MM.1S (cell line): Measurements from ENCODE around the gene RNASE11.

Experiments
- DNase-seq: peaks from one replicate; pipeline ENCODE4 v3.0.0-alpha.2; 2015
- H2AFZ ChIP-seq: fragments of 300-600 bp; sonication (generic); 2 replicates; pipeline ENCODE4 v1.6.0; 2016; ENCODE audit warnings: antibody characterized with exemption, low read length
- H3F3A ChIP-seq: fragments of 300-600 bp; sonication (generic); 2 replicates; pipeline ENCODE4 v1.6.1; 2016; ENCODE audit warnings: mild to moderate bottlenecking, antibody characterized with exemption, low read length, moderate library complexity, mixed read lengths; ENCODE audit not compliant: insufficient read depth
- H3K27ac ChIP-seq: fragments of 300-600 bp; sonication (generic); 2 replicates; pipeline ENCODE4 v1.5.1; 2016; ENCODE audit warnings: mild to moderate bottlenecking, low read length
- H3K27me3 ChIP-seq: fragments of 300-600 bp; sonication (generic); replicated peaks from 2 replicates; pipeline ENCODE4 v1.6.0; 2016; ENCODE audit warnings: low read length; ENCODE audit not compliant: insufficient read depth
- H3K36me3 ChIP-seq: fragments of 300-600 bp; sonication (generic); replicated peaks from 2 replicates; pipeline ENCODE4 v1.6.1; 2016; ENCODE audit warnings: mild to moderate bottlenecking, low read length, mixed read lengths; ENCODE audit not compliant: insufficient read depth
- H3K4me1 ChIP-seq: fragments of 300-600 bp; sonication (generic); 2 replicates; pipeline ENCODE4 v1.6.1; 2016; ENCODE audit warnings: low read length, mixed read lengths
- H3K4me2 ChIP-seq: fragments of 300-600 bp; sonication (generic); 2 replicates; pipeline ENCODE4 v1.6.0; 2016; ENCODE audit warnings: low read depth, low read length
- H3K4me3 ChIP-seq: fragments of 300-600 bp; sonication (generic); 2 replicates; pipeline ENCODE4 v1.5.1; 2016; ENCODE audit warnings: low read length, mixed read lengths
- H3K79me2 ChIP-seq: fragments of 300-600 bp; sonication (generic); 2 replicates; pipeline ENCODE4 v1.6.1; 2016; ENCODE audit warnings: mixed run types, low read length, mixed read lengths
- H3K9ac ChIP-seq: fragments of 300-600 bp; sonication (generic); 2 replicates; pipeline ENCODE4 v1.6.1; 2016; ENCODE audit warnings: low read length, mixed read lengths
- H3K9me2 ChIP-seq: fragments of 300-600 bp; sonication (generic); replicated peaks from 2 replicates; pipeline ENCODE4 v1.6.1; 2016; ENCODE audit warnings: mild to moderate bottlenecking, low read length, mixed read lengths; ENCODE audit not compliant: insufficient read depth
- H3K9me3 ChIP-seq: fragments of 300-600 bp; sonication (generic); replicated peaks from 2 replicates; pipeline ENCODE4 v1.6.1; 2016; ENCODE audit warnings: mild to moderate bottlenecking, low read length, mixed read lengths; ENCODE audit not compliant: insufficient read depth
- H4K20me1 ChIP-seq: fragments of 300-600 bp; sonication (generic); 2 replicates; pipeline ENCODE4 v1.6.1; 2016; ENCODE audit warnings: mild to moderate bottlenecking, low read length, moderate library complexity, mixed read lengths; ENCODE audit not compliant: insufficient read depth
- EZH2 ChIP-seq: fragments of 300-600 bp; sonication (generic); optimal IDR thresholded peaks from 2 replicates; pipeline ENCODE3; 2017; ENCODE audit warnings: low read depth, mild to moderate bottlenecking, antibody characterized with exemption, low read length, mixed read lengths
- EZH2phosphoT487 ChIP-seq: fragments of 300-600 bp; sonication (generic); IDR thresholded peaks from 2 replicates; pipeline ENCODE4 v1.6.1; 2018; ENCODE audit warnings: antibody characterized with exemption, low read length
- TF ChIP-seq, protein P1 (sequence below): fragments of 300-600 bp; sonication (generic); IDR thresholded peaks from 2 replicates; pipeline ENCODE4 v1.5.1; 2016; ENCODE audit warnings: antibody characterized with exemption, low read length, mixed read lengths

The RNASE11 gene

DNA sequence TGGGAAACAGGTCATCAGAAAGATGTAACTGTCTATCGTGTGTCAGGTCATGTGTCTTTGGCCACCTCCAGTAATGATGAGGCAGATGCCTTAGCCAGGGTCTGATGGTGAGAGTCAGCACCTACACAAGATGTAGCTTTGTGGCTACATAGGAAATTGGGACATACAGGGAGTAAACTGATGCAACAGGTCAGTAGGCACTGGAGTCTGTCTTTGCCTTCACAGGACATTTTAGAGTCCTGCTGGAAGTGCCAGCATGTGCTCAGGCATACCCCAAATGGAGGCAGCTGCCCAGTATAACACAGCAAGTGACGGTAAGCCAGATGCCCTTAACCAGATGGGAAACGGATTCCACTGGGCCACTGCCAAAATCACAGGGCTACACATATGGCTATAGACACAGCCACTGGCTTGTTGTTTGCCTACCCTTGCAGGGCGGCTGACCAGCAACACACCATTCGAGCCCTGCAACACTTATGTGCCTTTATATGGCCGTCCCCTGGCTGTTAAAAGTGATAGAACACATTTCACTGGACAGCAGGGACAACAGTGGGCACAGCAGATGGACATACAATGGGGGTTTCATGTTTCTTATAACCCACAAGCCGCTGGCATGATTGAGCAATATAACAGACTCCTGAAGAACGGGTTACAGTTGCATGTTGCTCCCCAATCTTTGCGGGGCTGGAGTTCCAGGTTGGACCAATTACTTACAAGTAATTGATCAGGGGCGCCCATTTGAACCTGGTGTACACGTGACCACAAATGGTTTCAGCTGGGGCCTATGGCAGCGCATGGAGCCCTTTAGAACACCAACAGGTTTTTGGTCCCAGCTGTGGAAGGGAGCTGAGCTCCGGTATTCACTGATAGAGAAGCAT is 16.3 kb upstream of the RNASE11 start:
- no peaks in the 10 kb centered on the region for H3K27me3 ChIP-seq
- no peaks in the 10 kb centered on the region for H3K4me1 ChIP-seq
- H3K4me2 ChIP-seq = no peak overlapping the region
- no peak for DNase-seq
- no peaks in the 10 kb centered on the region for H3K79me2 ChIP-seq
- no peak overlapping the region for H2AFZ ChIP-seq
- no peak overlapping the region for H3K27ac ChIP-seq
- no peaks in the 10 kb centered on the region for H3K9me2 ChIP-seq
- H3K9ac ChIP-seq = no peak overlapping the region
- TF ChIP-seq, protein P1, sequence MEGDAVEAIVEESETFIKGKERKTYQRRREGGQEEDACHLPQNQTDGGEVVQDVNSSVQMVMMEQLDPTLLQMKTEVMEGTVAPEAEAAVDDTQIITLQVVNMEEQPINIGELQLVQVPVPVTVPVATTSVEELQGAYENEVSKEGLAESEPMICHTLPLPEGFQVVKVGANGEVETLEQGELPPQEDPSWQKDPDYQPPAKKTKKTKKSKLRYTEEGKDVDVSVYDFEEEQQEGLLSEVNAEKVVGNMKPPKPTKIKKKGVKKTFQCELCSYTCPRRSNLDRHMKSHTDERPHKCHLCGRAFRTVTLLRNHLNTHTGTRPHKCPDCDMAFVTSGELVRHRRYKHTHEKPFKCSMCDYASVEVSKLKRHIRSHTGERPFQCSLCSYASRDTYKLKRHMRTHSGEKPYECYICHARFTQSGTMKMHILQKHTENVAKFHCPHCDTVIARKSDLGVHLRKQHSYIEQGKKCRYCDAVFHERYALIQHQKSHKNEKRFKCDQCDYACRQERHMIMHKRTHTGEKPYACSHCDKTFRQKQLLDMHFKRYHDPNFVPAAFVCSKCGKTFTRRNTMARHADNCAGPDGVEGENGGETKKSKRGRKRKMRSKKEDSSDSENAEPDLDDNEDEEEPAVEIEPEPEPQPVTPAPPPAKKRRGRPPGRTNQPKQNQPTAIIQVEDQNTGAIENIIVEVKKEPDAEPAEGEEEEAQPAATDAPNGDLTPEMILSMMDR = no peak
- no peak for TF ChIP-seq EZH2
- TF ChIP-seq EZH2phosphoT487 = no peak
- H4K20me1 ChIP-seq = no peaks in the 10 kb centered on the region
- H3F3A ChIP-seq = no peaks in the 10 kb centered on the region
- no peaks in the 10 kb centered on the region for H3K9me3 ChIP-seq
- H3K4me3 ChIP-seq = no peak overlapping the region
- no peaks in the 10 kb centered on the region for H3K36me3 ChIP-seq

GRCh38 chr14:20602583-20602982 is 14.8 kb upstream of the RNASE11 start:
- Histone ChIP-seq H4K20me1 (no peaks in the 10 kb centered on the region), H3K79me2 (no peaks in the 10 kb centered on the region), H3K27ac (no peak overlapping the region), H3F3A (no peaks in the 10 kb centered on the region), H3K27me3 (no peaks in the 10 kb centered on the region), H3K9me2 (no peaks in the 10 kb centered on the region), H2AFZ (no peak overlapping the region), H3K4me2 (no peak overlapping the region), H3K36me3 (no peaks in the 10 kb centered on the region), H3K4me3 (no peak overlapping the region), H3K4me1 (no peaks in the 10 kb centered on the region), H3K9me3 (no peaks in the 10 kb centered on the region), H3K9ac (no peak overlapping the region)
- TF ChIP-seq EZH2phosphoT487 = no peak
- TF ChIP-seq, protein P1 = no peak
- no peak for TF ChIP-seq EZH2
- DNase-seq = no peak

DNA sequence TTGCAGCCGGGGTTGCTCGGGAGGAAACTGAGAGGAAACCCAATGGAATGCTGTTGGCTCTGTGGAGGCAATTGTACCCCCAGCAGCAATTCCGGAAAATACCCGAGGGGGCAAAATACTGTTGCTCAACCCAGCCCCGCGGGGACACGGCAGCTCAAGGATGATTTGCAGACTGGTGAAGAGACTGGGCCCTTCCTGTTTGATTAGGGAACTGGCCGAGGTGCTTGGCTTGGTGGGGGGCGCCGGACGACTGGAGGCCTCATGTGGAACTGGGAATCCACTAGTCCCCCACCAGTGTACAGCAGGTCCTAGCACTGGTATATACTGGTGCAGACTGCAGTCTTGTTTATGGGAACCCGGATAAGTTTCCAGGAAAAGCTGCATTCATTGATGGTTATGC is 13.7 kb upstream of the RNASE11 start:
- Histone ChIP-seq H3K4me2 (no peak overlapping the region), H3K4me1 (no peaks in the 10 kb centered on the region), H3K27me3 (no peaks in the 10 kb centered on the region), H3K79me2 (no peaks in the 10 kb centered on the region), H3K9me3 (no peaks in the 10 kb centered on the region), H2AFZ (no peak overlapping the region), H4K20me1 (no peaks in the 10 kb centered on the region), H3K9me2 (no peaks in the 10 kb centered on the region), H3K36me3 (no peaks in the 10 kb centered on the region), H3K4me3 (no peak overlapping the region), H3F3A (no peaks in the 10 kb centered on the region), H3K9ac (no peak overlapping the region), H3K27ac (no peak overlapping the region)
- no peak for DNase-seq
- TF ChIP-seq, protein P1 = no peak
- no peak for TF ChIP-seq EZH2phosphoT487
- TF ChIP-seq EZH2 = no peak
